H9 (cell line): ENCODE measurements around the gene MYO18B. TPM values are rescaled to one million over a fixed set of nuclear protein-coding genes. Genes with fewer than 3 reads are reported as not detected.

Experiments
- DNase-seq: peaks from one replicate; pipeline ENCODE4 v3.0.0-alpha.2; 2017
- H2AFZ ChIP-seq: one replicate; pipeline ENCODE4 v1.6.1; 2013; ENCODE audit warnings: mild to moderate bottlenecking, low read length, control low read depth, moderate library complexity
- H2AK5ac ChIP-seq: 2 replicates; pipeline ENCODE4 v1.6.1; 2013; ENCODE audit warnings: low read length, control low read depth, mixed read lengths; ENCODE audit not compliant: insufficient read length
- H2BK120ac ChIP-seq: one replicate; pipeline ENCODE4 v1.6.1; 2013; ENCODE audit warnings: low read depth, mild to moderate bottlenecking, low read length, control low read depth, inconsistent platforms; ENCODE audit not compliant: poor library complexity, severe bottlenecking
- H2BK12ac ChIP-seq: 2 replicates; pipeline ENCODE4 v1.6.1; 2013; ENCODE audit warnings: low read length, control low read depth, mixed read lengths, low read depth; ENCODE audit not compliant: insufficient read length
- H2BK15ac ChIP-seq: 2 replicates; pipeline ENCODE4 v1.6.1; 2013; ENCODE audit warnings: low read depth, low read length, control low read depth
- H2BK20ac ChIP-seq: one replicate; pipeline ENCODE4 v1.6.1; 2013; ENCODE audit warnings: low read depth, mild to moderate bottlenecking, low read length, control low read depth, inconsistent platforms; ENCODE audit not compliant: poor library complexity, severe bottlenecking
- H2BK5ac ChIP-seq: 2 replicates; pipeline ENCODE4 v1.6.1; 2013; ENCODE audit warnings: low read length, control low read depth, mixed read lengths; ENCODE audit not compliant: insufficient read length
- H3K14ac ChIP-seq: 2 replicates; pipeline ENCODE4 v1.6.1; 2013; ENCODE audit warnings: low read length, control low read depth; ENCODE audit not compliant: insufficient read depth
- H3K18ac ChIP-seq: 2 replicates; pipeline ENCODE4 v1.6.1; 2013; ENCODE audit warnings: low read depth, mild to moderate bottlenecking, mixed read lengths, low read length, control low read depth; ENCODE audit not compliant: insufficient read length
- H3K23ac ChIP-seq: 2 replicates; pipeline ENCODE4 v1.6.1; 2013; ENCODE audit warnings: low read length, control low read depth, mixed read lengths, low read depth; ENCODE audit not compliant: insufficient read length
- H3K23me2 ChIP-seq: 2 replicates; pipeline ENCODE4 v1.6.1; 2013; ENCODE audit warnings: low read depth, mild to moderate bottlenecking, mixed read lengths, low read length, control low read depth; ENCODE audit not compliant: insufficient read length, poor library complexity, severe bottlenecking
- H3K27ac ChIP-seq: 2 replicates; pipeline ENCODE4 v1.5.1; 2013; ENCODE audit warnings: low read length, control low read depth, mixed read lengths, low read depth; ENCODE audit not compliant: insufficient read length
- H3K27me3 ChIP-seq: 2 replicates; pipeline ENCODE4 v1.6.1; 2013; ENCODE audit warnings: low read length, control low read depth, inconsistent platforms; ENCODE audit not compliant: insufficient read depth
- H3K4ac ChIP-seq: 2 replicates; pipeline ENCODE4 v1.6.1; 2013; ENCODE audit warnings: low read depth, mild to moderate bottlenecking, control low read depth, inconsistent platforms, low read length, moderate library complexity
- H3K4me1 ChIP-seq: 2 replicates; pipeline ENCODE4 v1.6.1; 2013; ENCODE audit warnings: low read length, control low read depth, inconsistent platforms; ENCODE audit not compliant: insufficient read depth
- H3K4me2 ChIP-seq: 2 replicates; pipeline ENCODE4 v1.6.1; 2013; ENCODE audit warnings: low read length, control low read depth, mixed read lengths; ENCODE audit not compliant: insufficient read length, insufficient read depth
- H3K56ac ChIP-seq: 2 replicates; pipeline ENCODE4 v1.6.1; 2013; ENCODE audit warnings: low read depth, mild to moderate bottlenecking, mixed read lengths, low read length, control low read depth; ENCODE audit not compliant: insufficient read length
- H3K79me1 ChIP-seq: 2 replicates; pipeline ENCODE4 v1.6.1; 2013; ENCODE audit warnings: low read depth, mild to moderate bottlenecking, moderate library complexity, low read length, control low read depth, inconsistent platforms; ENCODE audit not compliant: insufficient read depth, poor library complexity, severe bottlenecking
- H3K79me2 ChIP-seq: 2 replicates; pipeline ENCODE4 v1.6.1; 2013; ENCODE audit warnings: low read length, control low read depth, inconsistent platforms; ENCODE audit not compliant: insufficient read depth
- H3K9ac ChIP-seq: 2 replicates; pipeline ENCODE4 v1.6.1; 2013; ENCODE audit warnings: low read length, control low read depth, mixed read lengths; ENCODE audit not compliant: insufficient read length; ENCODE audit errors: extremely low read depth
- H3K9me3 ChIP-seq: one replicate; pipeline ENCODE4 v1.6.1; 2013; ENCODE audit warnings: low read depth, low read length, inconsistent platforms; ENCODE audit not compliant: control insufficient read depth
- H3T11ph ChIP-seq: one replicate; pipeline ENCODE4 v1.6.1; 2013; ENCODE audit warnings: mild to moderate bottlenecking, low read length, control low read depth, inconsistent platforms
- H4K20me1 ChIP-seq: one replicate; pipeline ENCODE4 v1.6.1; 2013; ENCODE audit not compliant: control insufficient read depth, insufficient read length, insufficient read depth
- H4K5ac ChIP-seq: 2 replicates; pipeline ENCODE4 v1.6.1; 2013; ENCODE audit warnings: low read depth, mild to moderate bottlenecking, mixed read lengths, low read length, control low read depth; ENCODE audit not compliant: insufficient read length
- H4K8ac ChIP-seq: replicated peaks from 2 replicates; pipeline ENCODE4 v1.6.1; 2013; ENCODE audit warnings: low read length, control low read depth, mixed read lengths, low read depth; ENCODE audit not compliant: insufficient read length
- H4K91ac ChIP-seq: 2 replicates; pipeline ENCODE4 v1.6.1; 2013; ENCODE audit warnings: low read depth, mild to moderate bottlenecking, moderate library complexity, mixed read lengths, low read length, control low read depth; ENCODE audit not compliant: insufficient read length
- H3K27ac Mint-ChIP-seq, 3 experiments: 2 replicates in 2 of 3; 3 replicates in 1 of 3; pipeline ENCODE4 v1.8.0; 2020 to 2021; ENCODE audit warnings: mixed read lengths in 3 of 3, mild to moderate bottlenecking in 1 of 3, moderate library complexity in 1 of 3
- H3K27me3 Mint-ChIP-seq: 2 replicates; pipeline ENCODE4 v1.8.0; 2021; ENCODE audit warnings: low read depth, mild to moderate bottlenecking, moderate library complexity, mixed read lengths
- H3K36me3 Mint-ChIP-seq, 3 experiments: 2 replicates in 2 of 3; 3 replicates in 1 of 3; pipeline ENCODE4 v1.8.0; 2020 to 2021; ENCODE audit warnings: low read depth in 3 of 3, mixed read lengths in 3 of 3; ENCODE audit not compliant: insufficient read depth in 1 of 3
- H3K4me1 Mint-ChIP-seq, 2 experiments: 2 replicates each; pipeline ENCODE4 v1.8.0; 2020; ENCODE audit warnings: mixed read lengths in 2 of 2
- H3K4me3 Mint-ChIP-seq, 2 experiments: 2 replicates in 1 of 2; 3 replicates in 1 of 2; pipeline ENCODE4 v1.8.0; 2020 to 2021; ENCODE audit warnings: mild to moderate bottlenecking in 2 of 2, mixed read lengths in 2 of 2, moderate library complexity in 1 of 2
- H3K9me3 Mint-ChIP-seq, 2 experiments: 2 replicates in 1 of 2; 3 replicates in 1 of 2; pipeline ENCODE4 v1.8.0; 2020; ENCODE audit warnings: mild to moderate bottlenecking in 2 of 2, mixed read lengths in 2 of 2, moderate library complexity in 1 of 2
- CTCF ChIP-seq: fragments of 200-600 bp; sonication (generic); conservative IDR thresholded peaks from 3 replicates; pipeline ENCODE4 v1.8.0; 2021; ENCODE audit warnings: antibody characterized with exemption, mild to moderate bottlenecking
- WGBS: extraction: QIAGEN DNeasy Blood & Tissue Kit; methylation state at CpG from one replicate; pipeline ENCODE4 v1.1.7; 2013; ENCODE audit warnings: missing lambda C conversion rate, low lambda C conversion rate, mixed read lengths; ENCODE audit not compliant: insufficient read length; ENCODE audit errors: extremely low coverage; 5-methylcytosine and 5-hydroxymethylcytosine counted together
- total RNA-seq: library from RNA; stranded (reverse); gene quantifications from 2 replicates; pipeline ENCODE4 v1.2.1, GENCODE V29; 2021

MYO18B gene
- total RNA-seq, 1 experiment from 2014 or later = 0.46 TPM

GRCh38 chr22:25693268-25693565 lies 48.8 kb upstream of the MYO18B start:
- no peak overlapping the region for H3K4me3 Mint-ChIP-seq
- no peak overlapping the region for H3T11ph ChIP-seq

More at GRCh38 chr22:25693268-25693565, 48.8 kb upstream of the MYO18B start:
- no CpG with 5 or more reads among the region's 4 CpGs for WGBS
- no peaks in the 10 kb centered on the region for H4K20me1 ChIP-seq
- H3K4me2 ChIP-seq = no peak overlapping the region
- no peak for DNase-seq
- H4K8ac ChIP-seq = no peak overlapping the region
- H3K27me3 Mint-ChIP-seq = no peaks in the 10 kb centered on the region
- no peaks in the 10 kb centered on the region for H3K9me3 Mint-ChIP-seq
- H3K18ac ChIP-seq = no peak overlapping the region
- H3K27ac Mint-ChIP-seq = 0 out of 7 replicates have a peak overlapping the region, but pooled peaks of 1 of the 3 experiments have one; percentile 47
- H3K27me3 ChIP-seq = no peaks in the 10 kb centered on the region
- no peak overlapping the region for H2BK120ac ChIP-seq
- peaks cover 2 to 25% (median 16%) of the 10 kb centered on the region in 3 experiments; a peak in 5 of 7 replicates for H3K36me3 Mint-ChIP-seq
- no peaks in the 10 kb centered on the region for H3K23me2 ChIP-seq
- no peak overlapping the region for H3K56ac ChIP-seq
- peaks cover 2% of the 10 kb centered on the region; the same call in 1 of the 2 replicates for H3K4me1 ChIP-seq
- H3K79me1 ChIP-seq = no peaks in the 10 kb centered on the region
- no peak overlapping the region for H3K9ac ChIP-seq
- no peak for TF ChIP-seq CTCF
- H3K14ac ChIP-seq = no peak overlapping the region
- H3K27ac ChIP-seq = no peak overlapping the region
- no peak overlapping the region for H2BK15ac ChIP-seq
- H2AK5ac ChIP-seq = no peak overlapping the region
- H2BK20ac ChIP-seq = no peak overlapping the region
- no peak overlapping the region for H4K5ac ChIP-seq
- no peak overlapping the region for H2AFZ ChIP-seq
- no peak overlapping the region for H3K23ac ChIP-seq
- H2BK5ac ChIP-seq = no peak overlapping the region
- no peaks in the 10 kb centered on the region for H3K9me3 ChIP-seq
- no peak overlapping the region for H3K4ac ChIP-seq
- peaks cover 6 to 9% of the 10 kb centered on the region in 2 experiments; a peak in 3 of 4 replicates for H3K4me1 Mint-ChIP-seq
- no peak overlapping the region for H2BK12ac ChIP-seq
- H3K79me2 ChIP-seq = no peaks in the 10 kb centered on the region
- H4K91ac ChIP-seq = no peak overlapping the region
